22Rv1 (cell line): ENCODE data around the gene GPC1.

Experiments
- H3K27ac ChIP-seq: fragments of 450-650 bp; 2 replicates; pipeline ENCODE4 v1.5.1; 2017
- ZFX ChIP-seq: fragments of 450-650 bp; IDR thresholded peaks from 2 replicates; pipeline ENCODE4 v1.6.1; 2017; ENCODE audit warnings: antibody characterized with exemption, borderline replicate concordance
- TF ChIP-seq, protein P1 (sequence below): fragments of 450-650 bp; IDR thresholded peaks from 2 replicates; pipeline ENCODE4 v1.5.1; 2017; ENCODE audit warnings: mild to moderate bottlenecking

GPC1 gene

DNA sequence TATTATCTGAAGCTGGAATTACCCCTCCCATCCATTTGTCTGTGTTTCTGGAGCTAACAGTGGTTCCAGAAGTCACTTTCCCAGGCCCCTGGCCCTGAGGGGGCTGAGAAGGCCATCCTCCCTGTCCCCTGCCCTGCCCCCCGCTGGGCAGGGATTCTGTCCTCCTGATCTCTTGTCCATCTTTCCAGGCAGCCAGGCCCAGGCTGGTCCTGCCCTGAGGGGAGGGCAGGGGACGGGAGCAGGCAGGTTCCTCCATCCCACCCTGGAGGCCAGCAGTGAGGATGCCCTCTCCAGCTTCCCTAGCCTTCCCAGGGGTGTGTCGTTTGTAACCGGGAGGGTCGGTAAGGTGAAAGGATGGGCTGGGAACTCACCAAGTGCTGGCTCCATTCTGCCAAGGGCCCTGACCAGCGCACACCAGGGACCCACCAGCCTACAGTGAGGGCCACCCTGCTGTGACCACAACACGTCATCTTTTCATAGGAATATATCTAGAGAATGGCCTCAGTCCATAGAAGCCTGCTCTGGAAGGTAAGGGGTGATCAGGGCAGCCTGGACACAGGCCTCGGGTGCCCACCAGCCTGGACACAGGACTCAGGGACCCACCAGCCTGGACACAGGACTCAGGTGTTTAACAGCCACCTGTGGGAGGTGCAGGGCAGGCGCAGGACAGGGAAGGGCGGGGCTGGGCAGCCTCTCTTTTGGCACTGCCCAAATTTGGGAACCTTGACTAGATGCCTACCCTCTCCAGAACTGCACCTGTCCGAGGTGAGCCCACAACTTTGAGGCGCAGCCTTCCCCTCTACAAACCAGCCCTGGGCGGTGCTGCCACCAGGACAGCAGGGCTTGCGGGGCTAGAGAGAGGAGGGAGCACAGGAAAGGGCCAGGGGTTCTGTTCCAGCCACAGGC, 35.8 kb upstream of the GPC1 start:
- no peak for TF ChIP-seq ZFX
- TF ChIP-seq, protein P1, sequence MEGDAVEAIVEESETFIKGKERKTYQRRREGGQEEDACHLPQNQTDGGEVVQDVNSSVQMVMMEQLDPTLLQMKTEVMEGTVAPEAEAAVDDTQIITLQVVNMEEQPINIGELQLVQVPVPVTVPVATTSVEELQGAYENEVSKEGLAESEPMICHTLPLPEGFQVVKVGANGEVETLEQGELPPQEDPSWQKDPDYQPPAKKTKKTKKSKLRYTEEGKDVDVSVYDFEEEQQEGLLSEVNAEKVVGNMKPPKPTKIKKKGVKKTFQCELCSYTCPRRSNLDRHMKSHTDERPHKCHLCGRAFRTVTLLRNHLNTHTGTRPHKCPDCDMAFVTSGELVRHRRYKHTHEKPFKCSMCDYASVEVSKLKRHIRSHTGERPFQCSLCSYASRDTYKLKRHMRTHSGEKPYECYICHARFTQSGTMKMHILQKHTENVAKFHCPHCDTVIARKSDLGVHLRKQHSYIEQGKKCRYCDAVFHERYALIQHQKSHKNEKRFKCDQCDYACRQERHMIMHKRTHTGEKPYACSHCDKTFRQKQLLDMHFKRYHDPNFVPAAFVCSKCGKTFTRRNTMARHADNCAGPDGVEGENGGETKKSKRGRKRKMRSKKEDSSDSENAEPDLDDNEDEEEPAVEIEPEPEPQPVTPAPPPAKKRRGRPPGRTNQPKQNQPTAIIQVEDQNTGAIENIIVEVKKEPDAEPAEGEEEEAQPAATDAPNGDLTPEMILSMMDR, result no peak
- H3K27ac ChIP-seq, result no peak overlapping the region

DNA sequence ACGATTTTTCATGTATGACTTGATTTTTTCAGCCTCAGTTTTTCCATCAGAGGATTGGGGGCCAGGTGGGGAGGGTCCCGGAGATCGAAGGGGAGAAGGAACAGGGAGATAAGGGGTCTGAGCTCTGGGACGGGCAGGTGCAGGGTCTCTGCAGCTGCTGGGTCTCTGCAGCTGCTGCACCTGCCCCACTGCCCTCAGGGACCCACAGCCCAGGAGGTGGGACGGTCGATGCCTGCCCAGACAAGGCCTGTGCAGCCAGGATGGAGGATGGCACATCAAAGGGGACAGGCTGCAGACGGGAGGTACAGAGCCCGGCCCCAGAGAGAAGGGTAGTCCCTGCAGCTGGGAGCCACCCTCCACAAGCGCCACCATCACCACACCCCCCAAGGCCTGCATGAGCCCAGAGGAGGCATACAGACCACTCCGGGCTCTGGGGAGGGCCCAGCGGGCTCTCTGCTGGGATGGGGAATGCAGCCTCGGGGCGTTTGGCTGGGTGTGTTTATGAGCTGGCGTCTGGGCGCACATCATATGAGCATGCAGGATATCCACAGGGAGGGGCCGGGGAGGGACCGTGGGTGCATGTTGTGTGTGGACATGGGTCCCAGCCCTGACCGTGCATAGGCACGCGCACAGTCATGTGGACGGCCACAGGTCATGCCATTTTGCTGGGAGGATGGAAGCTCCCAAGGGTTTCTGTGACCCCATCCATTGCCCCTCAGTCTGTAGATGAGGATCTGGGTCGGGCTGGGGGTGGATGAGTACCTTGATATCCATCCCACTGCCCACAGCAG, 34.9 kb upstream of the GPC1 start:
- no peak overlapping the region for H3K27ac ChIP-seq
- no peak for TF ChIP-seq ZFX
- TF ChIP-seq, protein P1, result no peak

DNA sequence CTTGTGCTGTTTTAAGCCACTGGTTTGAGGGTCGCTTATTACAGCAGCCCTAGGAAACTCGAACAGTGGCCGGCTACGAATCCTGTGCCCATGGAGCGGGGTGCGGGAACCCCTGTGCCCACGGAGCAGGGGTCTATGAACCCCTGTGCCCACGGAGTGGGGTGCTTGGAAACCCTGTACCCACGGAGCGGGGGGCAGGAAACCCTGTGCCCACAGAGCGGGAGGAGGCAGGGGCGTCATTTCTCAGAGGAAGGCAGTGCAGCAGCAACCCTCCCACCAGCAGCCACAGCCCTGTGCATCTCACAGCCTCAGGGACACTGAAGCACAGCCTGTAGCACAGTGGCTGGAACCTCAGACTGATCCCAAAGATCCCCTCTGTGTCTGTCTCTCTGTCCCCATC, 34.2 kb upstream of the GPC1 start:
- TF ChIP-seq ZFX, result no peak
- TF ChIP-seq, protein P1, result no peak
- H3K27ac ChIP-seq, result no peak overlapping the region

DNA sequence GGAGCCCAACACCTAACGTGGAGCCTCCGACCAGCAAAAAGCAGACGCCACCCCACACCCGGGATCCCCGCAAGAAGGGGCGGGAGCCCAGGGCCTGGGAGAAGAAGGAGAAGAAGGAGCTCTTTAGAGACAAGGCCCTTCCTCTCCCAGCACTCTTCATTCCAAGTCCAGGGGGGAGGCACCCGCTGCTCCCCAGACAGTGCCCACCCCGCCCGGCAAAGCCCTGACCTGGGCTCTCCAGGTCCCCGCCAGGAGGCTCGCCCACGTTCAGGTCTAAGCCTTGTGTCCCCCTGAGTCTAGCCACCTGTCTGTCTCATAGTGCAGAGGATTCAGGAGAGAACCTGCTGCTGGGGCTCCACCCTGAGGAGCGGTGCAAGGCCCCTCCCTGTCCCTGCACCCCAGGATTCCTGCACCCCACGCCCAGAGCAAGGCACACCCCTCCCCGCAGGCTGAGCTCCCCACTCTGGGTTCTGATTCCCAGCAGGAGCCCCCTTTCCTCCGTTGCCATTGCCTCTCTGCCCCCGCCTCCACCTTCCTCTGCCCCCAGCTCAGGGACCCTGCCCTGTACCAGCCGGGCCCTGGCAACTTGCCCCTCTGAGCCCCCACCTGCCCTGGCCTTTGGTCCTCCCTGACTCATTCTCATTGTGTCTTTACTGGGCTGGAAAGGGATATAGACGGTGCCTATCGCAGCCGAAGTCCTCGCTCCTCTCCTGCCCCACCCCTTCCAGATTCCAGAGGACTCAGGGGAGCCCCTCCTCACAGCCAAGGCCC, 33.5 kb upstream of the GPC1 start:
- TF ChIP-seq ZFX, result no peak
- TF ChIP-seq, protein P1, result no peak

DNA sequence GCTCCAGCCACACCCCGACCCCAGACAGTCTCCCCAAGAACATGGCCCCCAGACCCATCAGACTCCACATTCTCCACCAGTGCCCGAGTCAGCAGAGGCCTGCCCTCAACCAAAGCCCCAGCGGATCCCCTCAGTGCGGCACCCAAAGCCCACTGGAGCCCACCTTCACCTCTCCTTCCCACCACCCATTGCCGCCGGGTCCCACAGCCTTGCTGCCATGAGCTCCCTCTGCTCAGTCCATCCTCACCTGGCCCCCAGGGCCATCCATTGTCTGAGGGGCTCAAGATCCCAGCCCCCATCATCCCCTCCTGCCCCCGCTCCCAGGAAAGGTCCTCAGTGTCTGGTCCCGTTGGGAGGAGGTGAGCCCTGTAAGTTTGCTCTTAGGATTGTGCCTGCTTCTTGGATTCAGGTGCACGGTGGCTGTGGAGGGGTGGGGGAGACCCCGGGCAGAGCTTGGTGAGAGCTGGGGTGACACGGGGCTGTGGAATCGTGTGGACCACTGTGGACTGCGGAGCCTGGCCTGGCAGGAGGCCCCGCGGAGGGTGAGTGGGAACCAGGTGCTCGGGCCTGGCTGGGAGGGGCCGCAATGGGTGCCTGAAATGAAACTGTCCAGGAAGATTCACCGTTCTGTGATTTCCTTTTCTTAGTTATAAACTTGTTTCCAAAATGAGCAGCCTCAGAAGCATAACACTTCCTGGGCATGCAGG, 32.7 kb upstream of the GPC1 start:
- no peak for TF ChIP-seq ZFX
- TF ChIP-seq, protein P1, result no peak
- H3K27ac ChIP-seq, result no peak overlapping the region

More for the DNA sequence above, 33.5 kb upstream of the GPC1 start:
- no peak overlapping the region for H3K27ac ChIP-seq

DNA sequence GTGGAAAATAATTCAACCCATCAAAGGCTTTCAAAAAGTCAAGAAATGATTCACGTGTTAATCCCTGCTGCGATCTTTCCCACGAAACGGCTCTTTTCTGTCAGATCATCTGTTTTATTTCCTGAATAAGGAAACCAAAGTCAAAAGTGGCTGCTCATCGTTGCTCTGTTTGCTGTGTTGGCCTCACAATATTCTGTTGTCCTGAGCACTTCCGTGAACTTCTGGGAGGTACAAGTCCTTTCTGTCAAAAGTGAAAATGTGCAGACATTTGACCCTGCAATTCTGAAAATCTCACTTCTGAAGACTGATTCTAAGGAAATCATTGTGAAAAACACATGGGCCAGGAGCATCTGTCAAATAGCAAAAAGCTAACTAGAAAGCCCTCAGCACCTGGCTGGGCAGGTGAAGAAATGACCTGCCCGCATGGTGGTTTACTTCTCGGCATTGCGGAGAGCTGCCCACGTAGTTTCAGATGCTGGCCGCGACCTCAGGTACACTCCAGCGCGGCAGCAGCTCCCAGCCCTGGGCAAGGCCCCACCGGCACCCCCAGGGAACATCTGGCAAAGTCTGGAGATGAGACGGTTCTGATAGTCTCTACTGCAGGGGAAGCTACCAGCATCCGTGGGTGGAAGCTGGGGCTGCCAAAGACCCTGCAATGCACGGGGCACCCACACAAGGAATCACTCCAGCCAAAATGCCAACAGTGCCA, 31.9 kb upstream of the GPC1 start:
- TF ChIP-seq, protein P1, result no peak
- no peak for TF ChIP-seq ZFX
- H3K27ac ChIP-seq, result no peak overlapping the region
